DND-41 (cell line): ENCODE results near the gene NR5A1.

Experiments used
- CTCF ChIP-seq: IDR thresholded peaks from 2 replicates; pipeline ENCODE4 v1.5.1; 2012; ENCODE audit warnings: borderline replicate concordance, low read length, moderate library complexity, mild to moderate bottlenecking; ENCODE audit not compliant: poor library complexity, severe bottlenecking; ENCODE audit errors: extremely low read depth
- EZH2 ChIP-seq: IDR thresholded peaks from 3 replicates; pipeline ENCODE4 v1.6.1; 2012; ENCODE audit warnings: borderline replicate concordance, low read depth, mild to moderate bottlenecking, moderate library complexity, low read length, inconsistent platforms; ENCODE audit not compliant: severe bottlenecking

- TF ChIP-seq CTCF: no peak
- no peak for TF ChIP-seq EZH2
These were observed 39.0 kb downstream of the NR5A1 start for GRCh38 chr9:124468061-124468740.
